ENCODE results near the gene MAP1LC3B.

MAP1LC3B gene

GRCh38 chr16:87411375-87412271, 19.5 kb downstream of the MAP1LC3B start:
- DNase-seq: no peak

- no peak for DNase-seq
Measured at GRCh38 chr16:87412371-87412995, 20.3 kb downstream of the MAP1LC3B start.

- no peak for DNase-seq
Measured at GRCh38 chr16:87412996-87413421, 20.9 kb downstream of the MAP1LC3B start.

DNA sequence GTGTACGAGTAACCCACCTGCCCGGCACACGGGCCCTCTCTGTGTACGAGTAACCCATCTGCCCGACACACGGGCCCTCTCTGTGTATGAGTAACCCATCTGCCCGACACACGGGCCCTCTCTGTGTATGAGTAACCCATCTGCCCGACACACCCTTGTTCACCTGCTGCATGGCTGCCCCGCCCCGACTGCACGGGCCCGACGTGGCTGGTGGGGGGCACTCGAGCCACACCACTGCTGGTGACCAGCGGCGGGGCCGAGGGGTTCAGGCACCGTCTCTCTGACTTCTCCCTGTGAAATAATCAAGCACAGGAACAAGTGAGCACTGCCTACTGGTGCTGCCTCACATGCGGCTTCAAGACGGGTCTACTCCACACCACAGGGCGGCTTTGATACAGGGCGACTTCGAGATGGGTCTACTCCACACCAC, 22.1 kb downstream of the MAP1LC3B start:
- no peak for DNase-seq

DNA sequence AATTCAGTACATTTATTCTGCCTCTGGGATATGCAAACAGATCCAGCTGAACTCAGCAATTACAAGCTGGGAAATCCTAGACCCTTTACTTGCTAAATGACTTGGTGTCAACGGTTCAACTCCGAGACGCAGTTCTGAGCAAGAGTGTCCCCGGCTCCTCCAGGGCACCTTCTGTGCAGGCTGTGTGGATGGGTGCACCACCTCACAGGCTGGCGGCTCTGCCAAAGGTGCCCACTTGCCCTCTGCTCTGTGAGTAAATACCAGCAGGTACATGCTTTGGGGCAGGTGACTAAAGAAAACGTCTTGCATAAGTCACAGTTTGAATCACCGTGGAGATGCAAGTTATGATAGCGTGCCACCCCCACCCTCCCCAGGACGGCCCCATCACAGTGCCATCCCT, 23.3 kb downstream of the MAP1LC3B start:
- no peak for DNase-seq

- DNase-seq: peak; percentile 29 to 38
Measured at GRCh38 chr16:87416826-87417527, 24.8 kb downstream of the MAP1LC3B start.

DNA sequence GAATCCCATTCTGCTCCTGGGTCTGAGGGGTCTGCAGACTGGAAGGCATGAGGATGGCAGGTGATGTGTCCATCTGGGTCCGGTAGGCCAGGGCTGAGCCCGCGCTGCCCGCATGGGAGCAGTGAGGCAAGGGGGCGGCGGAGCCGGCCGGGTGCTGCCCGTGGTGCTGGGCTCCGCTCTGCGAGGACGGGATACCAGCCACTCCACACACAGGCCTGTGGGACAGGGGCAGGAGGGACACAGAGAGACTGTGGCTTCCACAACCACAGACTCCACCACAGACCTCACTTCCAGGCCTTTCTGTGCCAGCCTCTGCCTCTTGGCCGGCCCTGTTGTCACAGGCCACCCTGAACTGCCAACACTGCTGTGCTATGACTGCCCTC, 25.4 kb downstream of the MAP1LC3B start:
- DNase-seq: no peak

DNA sequence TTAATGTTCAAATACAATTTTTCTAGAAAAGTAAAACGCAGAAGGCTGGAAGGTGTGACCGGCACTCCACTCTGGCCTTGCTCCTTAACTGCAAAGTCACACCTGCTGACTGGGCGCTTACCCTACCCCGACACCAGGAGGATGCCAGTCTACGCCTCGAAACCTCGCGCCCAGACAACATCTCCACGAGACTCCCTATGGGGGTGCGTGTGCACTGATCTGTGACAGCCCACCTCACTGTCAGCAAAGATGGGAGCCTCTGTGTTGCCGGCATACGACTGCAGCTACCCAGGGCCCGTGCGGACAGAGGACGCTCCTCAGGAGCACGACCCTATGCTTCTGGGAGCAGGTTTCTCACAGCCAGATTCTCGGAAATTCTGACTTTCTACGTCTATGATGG, 26.1 kb downstream of the MAP1LC3B start:
- no peak for DNase-seq

DNA sequence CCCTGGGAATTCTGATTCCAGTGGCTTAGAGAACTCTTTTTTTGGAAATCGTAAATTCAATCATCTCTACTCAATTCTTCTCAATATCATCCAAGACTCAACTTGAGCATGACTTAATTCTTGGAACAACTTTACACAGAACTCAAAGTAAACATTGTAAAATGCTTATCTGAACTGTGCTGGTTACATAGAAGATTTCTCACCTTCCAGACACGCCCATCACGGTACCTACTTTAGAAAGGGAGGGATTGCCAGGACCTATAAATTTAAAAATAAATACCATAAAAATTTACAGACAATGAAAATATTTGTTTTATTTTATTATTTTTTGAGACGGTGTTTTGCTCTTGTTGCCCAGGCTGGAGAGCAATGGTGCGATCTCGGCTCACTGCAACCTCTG, 26.5 kb downstream of the MAP1LC3B start:
- DNase-seq: no peak

DNA sequence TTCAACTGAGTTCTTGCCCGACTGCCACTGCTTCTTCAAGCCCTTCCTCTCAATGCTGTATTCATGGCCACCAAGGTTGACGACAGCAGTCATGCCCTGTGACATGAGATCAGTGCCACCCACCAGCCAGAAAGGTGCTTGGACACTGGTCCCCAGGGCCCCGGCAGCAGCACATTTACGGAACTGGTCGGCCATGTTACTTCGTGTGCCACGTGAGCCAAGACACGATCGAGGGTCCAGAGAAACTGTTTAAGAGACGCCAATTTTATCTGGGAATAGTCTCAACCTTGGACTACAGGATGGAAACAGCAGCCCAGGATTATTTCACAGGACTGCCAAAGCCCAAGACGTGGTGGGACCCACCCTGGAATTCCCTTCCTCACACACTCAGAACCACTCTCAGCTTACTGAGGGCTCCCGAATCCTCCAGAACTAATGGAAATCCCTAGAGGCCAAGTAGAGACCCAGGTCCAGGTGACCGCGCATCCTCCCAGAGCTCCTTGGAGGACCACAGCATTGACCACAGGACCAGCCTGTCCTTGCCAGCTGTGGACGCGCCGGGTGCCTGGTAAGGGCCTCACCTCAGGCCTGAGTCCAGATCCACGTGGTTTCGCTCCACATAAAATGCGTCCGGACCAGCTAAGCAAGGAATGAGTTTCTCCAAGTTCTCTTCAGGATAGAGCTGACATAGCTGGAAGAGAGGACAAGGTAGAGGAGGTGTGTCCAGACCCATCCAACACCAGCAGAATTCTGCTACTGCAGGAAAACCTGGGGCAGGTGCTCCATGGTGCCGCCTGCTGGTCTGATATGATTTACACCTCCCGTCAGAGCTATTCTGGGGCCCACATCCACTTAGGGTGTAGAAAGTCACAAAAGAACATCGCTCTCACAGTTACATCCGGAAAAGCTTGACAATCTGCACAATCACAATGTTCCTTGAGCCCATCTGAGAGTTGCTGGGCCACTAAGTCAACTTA, 28.2 kb downstream of the MAP1LC3B start:
- no peak for DNase-seq

DNA sequence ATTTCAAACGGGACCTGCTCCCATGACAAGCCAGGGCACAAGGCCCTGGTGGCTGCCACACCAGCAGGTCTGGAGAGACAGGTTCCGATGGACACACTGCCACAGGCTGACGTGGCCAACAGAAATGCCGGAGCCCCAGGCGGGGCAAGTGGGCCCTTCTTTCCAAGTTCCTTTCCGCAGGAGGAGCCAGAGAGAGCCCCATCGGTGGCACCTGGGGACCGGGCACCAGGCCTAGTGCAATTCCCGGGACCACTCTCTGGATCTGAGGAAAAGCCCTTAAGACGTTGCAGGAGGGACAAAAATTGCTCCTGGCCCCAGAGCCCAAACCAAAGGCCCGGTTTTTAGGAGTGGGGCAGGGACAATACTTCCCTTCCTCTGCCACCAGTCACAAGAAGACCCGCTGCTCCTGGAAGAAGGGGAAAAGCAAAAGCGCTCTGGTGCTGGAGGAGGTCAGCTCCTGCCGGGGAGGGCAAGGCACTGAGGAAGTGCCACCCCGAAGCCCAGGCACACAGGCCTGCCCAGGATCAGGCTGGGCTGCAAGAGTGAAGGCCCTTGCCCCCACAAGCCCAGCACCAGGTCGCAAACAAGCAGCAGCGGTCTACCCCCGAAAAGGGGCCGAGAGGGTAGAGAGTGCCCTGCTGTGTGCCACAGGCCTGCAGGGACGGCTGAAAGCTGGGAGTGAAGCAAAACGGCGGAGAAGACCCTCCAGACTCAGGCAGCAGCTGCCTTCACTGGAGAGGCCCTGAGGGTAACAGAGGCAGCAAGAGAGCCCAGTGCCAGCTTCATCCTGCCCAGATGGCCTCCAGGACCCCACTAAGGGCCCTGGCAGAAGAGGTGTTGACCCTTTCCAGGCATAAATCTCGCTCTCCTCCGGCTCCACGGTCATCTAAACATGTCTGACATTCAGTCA, 29.1 kb downstream of the MAP1LC3B start:
- no peak for DNase-seq

DNA sequence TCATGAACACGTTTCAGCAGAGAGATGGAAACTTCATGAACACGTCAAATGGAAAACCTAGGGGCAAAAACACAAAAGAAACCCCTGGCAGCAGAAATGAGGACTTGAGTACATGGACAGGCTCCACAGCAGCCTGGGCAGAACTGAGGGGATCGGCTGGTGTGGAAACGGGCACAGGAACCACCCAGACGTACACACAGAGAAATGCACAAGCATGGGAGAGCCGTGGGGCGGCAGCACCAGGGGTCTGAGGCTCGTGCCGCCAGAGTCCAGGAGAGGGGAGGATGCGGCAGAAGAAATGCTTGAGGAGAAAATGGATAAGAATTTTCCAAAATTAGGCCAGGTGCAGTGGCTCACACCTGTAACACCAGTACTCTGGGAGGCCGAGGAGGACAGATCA, 30.0 kb downstream of the MAP1LC3B start:
- no peak for DNase-seq

DNA sequence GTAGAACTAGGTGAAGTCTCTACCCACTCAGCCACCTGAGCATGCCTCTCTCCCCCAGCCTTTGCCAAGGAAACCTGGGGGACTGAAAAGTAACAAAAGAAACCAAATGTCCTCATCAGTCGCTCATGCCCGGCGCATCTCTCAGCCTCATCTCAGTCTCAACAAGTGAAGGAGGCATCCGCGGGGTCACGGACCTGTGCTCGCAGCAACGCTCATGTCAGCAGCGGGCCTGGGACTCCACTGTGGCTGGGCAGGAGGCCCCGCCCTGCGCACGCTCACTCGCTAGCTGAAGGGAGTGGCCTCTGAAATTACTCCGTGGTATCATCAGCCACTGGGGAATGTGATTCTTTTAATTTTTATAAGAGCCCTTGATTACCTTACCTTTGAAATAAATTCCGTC, 31.3 kb downstream of the MAP1LC3B start:
- DNase-seq: no peak

- no peak for DNase-seq
Measured at GRCh38 chr16:87424266-87424665, 32.1 kb downstream of the MAP1LC3B start.

DNA sequence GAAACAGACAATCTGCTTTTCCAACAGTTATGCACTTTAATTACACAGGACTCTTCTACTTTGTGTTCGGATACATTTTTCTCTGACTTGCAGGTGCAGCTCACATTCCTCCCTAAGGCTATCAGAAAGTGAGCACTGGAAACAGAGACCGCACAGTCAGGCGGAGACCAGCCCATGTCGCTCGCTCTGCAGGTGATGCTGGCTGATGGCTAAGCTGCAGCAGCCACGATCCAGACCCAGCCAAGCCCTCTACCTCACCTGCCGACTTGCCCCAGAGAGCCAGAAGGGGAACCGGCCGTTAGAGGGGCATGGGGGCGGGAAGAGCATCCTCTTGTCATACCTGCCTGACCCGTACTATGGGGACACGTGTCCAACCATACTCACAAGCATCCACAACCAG, 33.8 kb downstream of the MAP1LC3B start:
- DNase-seq: no peak

GRCh38 chr16:87426423-87427215, 34.5 kb downstream of the MAP1LC3B start:
- DNase-seq: no peak

DNA sequence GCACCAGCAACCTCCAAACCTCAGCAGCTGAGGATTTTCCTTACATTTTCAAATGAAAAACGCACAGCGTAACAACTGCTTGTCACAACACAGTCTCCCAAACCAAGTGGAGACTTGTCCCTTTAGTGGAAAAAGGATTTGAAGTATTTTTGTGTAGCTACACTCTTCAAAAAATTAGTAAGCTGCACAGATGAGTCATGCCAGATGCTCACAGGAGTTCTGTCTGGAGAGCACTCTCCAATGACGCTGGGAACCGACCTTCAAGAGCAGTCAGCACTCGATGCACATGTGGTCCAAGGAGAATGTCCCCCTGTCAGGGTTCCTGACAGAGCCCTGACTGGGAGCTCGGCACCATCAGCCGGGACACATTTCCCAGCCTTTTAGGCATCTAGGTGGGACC, 39.8 kb downstream of the MAP1LC3B start:
- no peak for DNase-seq

- no peak for DNase-seq
Measured at GRCh38 chr16:87432330-87432915, 40.3 kb downstream of the MAP1LC3B start.

GRCh38 chr16:87434146-87434667, 42.1 kb downstream of the MAP1LC3B start:
- DNase-seq: no peak

All from activated CD4-positive, alpha-beta T cell treated with anti-CD3 and anti-CD28 coated beads, Interleukin-2, amount 50 U/mL, for 4 hours (primary cell).